ENCODE results near the gene ZNF750.

The ZNF750 gene

GRCh38 chr17:82859431-82860403 is 19.9 kb upstream of the ZNF750 start:
- DNase-seq, result peak; percentile 68

- peak; percentile 38 for DNase-seq
These were observed 18.7 kb upstream of the ZNF750 start for GRCh38 chr17:82858376-82859126.

GRCh38 chr17:82856361-82856760 is 16.5 kb upstream of the ZNF750 start:
- DNase-seq, result no peak

- no peak for DNase-seq
These were observed 14.4 kb upstream of the ZNF750 start for GRCh38 chr17:82854226-82854625.

GRCh38 chr17:82851381-82851780 is 11.6 kb upstream of the ZNF750 start:
- no peak for DNase-seq

- DNase-seq, result no peak
These were observed 9.5 kb upstream of the ZNF750 start for GRCh38 chr17:82849076-82849945.

GRCh38 chr17:82848022-82848592 is 8.3 kb upstream of the ZNF750 start:
- peak; percentile 64 for DNase-seq

GRCh38 chr17:82846061-82846691 is 6.4 kb upstream of the ZNF750 start:
- no peak for DNase-seq

GRCh38 chr17:82845163-82845807 is 5.5 kb upstream of the ZNF750 start:
- DNase-seq, result no peak

- no peak for DNase-seq
These were observed 5.0 kb upstream of the ZNF750 start for GRCh38 chr17:82844796-82845162.

GRCh38 chr17:82843904-82844680 is 4.3 kb upstream of the ZNF750 start:
- no peak for DNase-seq

GRCh38 chr17:82841921-82842596 is 2.2 kb upstream of the ZNF750 start:
- no peak for DNase-seq

GRCh38 chr17:82840431-82840831 is 609 bp upstream of the ZNF750 start:
- no peak for DNase-seq

GRCh38 chr17:82838386-82839063 is 1.3 kb downstream of the ZNF750 start:
- no peak for DNase-seq

- DNase-seq, result no peak
These were observed 2.1 kb downstream of the ZNF750 start for GRCh38 chr17:82837586-82838320.

GRCh38 chr17:82836823-82837357 is 2.9 kb downstream of the ZNF750 start:
- DNase-seq, result no peak

- no peak for DNase-seq
These were observed 3.9 kb downstream of the ZNF750 start for GRCh38 chr17:82835766-82836512.

GRCh38 chr17:82835122-82835521 is 4.7 kb downstream of the ZNF750 start:
- DNase-seq, result no peak
